ENCODE data around the gene AFP.

AFP gene

DNA sequence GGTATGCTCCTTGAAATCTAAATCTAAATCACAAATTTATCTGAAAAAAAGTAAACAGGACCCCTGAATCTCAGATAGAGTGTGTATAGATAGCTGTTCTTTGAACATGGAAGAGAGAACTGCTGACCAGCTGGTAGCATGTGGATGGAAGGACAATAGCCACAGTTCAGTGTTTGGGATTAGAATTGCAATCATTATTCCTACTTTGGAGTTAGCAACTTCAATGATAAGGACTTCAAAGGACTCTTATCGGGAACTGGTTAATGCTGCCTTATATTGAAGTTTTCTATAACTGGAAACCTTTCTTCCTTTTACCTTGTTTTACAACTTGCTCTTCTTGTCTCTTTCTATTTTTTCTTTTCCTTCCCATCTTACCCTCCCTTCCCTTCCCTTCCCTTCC is 50.5 kb downstream of the AFP start:
- H3K9ac ChIP-seq (ENCODE audit: low read length), result no peak overlapping the region
- no peaks in the 10 kb centered on the region for H3K36me3 ChIP-seq (ENCODE audit: low read length)
- H2AFZ ChIP-seq (ENCODE audit: low read depth, low read length, severe bottlenecking), result no peak overlapping the region
- no peak for TF ChIP-seq EZH2phosphoT487 (conservative IDR thresholded peaks at IDR 0.05; ENCODE audit: low read length)
- TF ChIP-seq, protein P1, sequence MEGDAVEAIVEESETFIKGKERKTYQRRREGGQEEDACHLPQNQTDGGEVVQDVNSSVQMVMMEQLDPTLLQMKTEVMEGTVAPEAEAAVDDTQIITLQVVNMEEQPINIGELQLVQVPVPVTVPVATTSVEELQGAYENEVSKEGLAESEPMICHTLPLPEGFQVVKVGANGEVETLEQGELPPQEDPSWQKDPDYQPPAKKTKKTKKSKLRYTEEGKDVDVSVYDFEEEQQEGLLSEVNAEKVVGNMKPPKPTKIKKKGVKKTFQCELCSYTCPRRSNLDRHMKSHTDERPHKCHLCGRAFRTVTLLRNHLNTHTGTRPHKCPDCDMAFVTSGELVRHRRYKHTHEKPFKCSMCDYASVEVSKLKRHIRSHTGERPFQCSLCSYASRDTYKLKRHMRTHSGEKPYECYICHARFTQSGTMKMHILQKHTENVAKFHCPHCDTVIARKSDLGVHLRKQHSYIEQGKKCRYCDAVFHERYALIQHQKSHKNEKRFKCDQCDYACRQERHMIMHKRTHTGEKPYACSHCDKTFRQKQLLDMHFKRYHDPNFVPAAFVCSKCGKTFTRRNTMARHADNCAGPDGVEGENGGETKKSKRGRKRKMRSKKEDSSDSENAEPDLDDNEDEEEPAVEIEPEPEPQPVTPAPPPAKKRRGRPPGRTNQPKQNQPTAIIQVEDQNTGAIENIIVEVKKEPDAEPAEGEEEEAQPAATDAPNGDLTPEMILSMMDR (IDR thresholded peaks at IDR 0.05; ENCODE audit: insufficient read depth, low read length, poor library complexity, severe bottlenecking), result no peak
- H4K20me1 ChIP-seq (ENCODE audit: low read depth, low read length), result no peaks in the 10 kb centered on the region
- H3K9me3 ChIP-seq (ENCODE audit: insufficient read depth, low read length), result no peaks in the 10 kb centered on the region
- no peaks in the 10 kb centered on the region for H3K79me2 ChIP-seq (ENCODE audit: insufficient read depth, low read length)
- no peak overlapping the region for H3K4me2 ChIP-seq (ENCODE audit: low read depth, low read length, poor library complexity, severe bottlenecking)
- H3K4me3 ChIP-seq (ENCODE audit: insufficient read depth, low read length, poor library complexity, severe bottlenecking), result no peak overlapping the region
- H3K27me3 ChIP-seq (ENCODE audit: low read length), result no peaks in the 10 kb centered on the region
- no peaks in the 10 kb centered on the region for H3F3A ChIP-seq (ENCODE audit: insufficient read depth)
- H3K9me2 ChIP-seq (replicated peaks; ENCODE audit: insufficient read depth, low read length), result no peaks in the 10 kb centered on the region
- H3K27ac ChIP-seq (ENCODE audit: low read depth, low read length), result no peak overlapping the region

GRCh38 chr4:73487233-73487632 is 51.2 kb downstream of the AFP start:
- no peaks in the 10 kb centered on the region for H3K27me3 ChIP-seq (ENCODE audit: low read length)
- no peak overlapping the region for H3K27ac ChIP-seq (ENCODE audit: low read depth, low read length)
- no peaks in the 10 kb centered on the region for H3K9me2 ChIP-seq (replicated peaks; ENCODE audit: insufficient read depth, low read length)
- no peaks in the 10 kb centered on the region for H3K79me2 ChIP-seq (ENCODE audit: insufficient read depth, low read length)
- no peaks in the 10 kb centered on the region for H3K9me3 ChIP-seq (ENCODE audit: insufficient read depth, low read length)
- H3K9ac ChIP-seq (ENCODE audit: low read length), result no peak overlapping the region
- no peak overlapping the region for H3K4me3 ChIP-seq (ENCODE audit: insufficient read depth, low read length, poor library complexity, severe bottlenecking)
- H3F3A ChIP-seq (ENCODE audit: insufficient read depth), result no peaks in the 10 kb centered on the region
- H3K36me3 ChIP-seq (ENCODE audit: low read length), result no peaks in the 10 kb centered on the region
- no peaks in the 10 kb centered on the region for H4K20me1 ChIP-seq (ENCODE audit: low read depth, low read length)
- no peak for TF ChIP-seq EZH2phosphoT487 (conservative IDR thresholded peaks at IDR 0.05; ENCODE audit: low read length)
- TF ChIP-seq, protein P1 (IDR thresholded peaks at IDR 0.05; ENCODE audit: insufficient read depth, low read length, poor library complexity, severe bottlenecking), result no peak
- H2AFZ ChIP-seq (ENCODE audit: low read depth, low read length, severe bottlenecking), result no peak overlapping the region
- H3K4me2 ChIP-seq (ENCODE audit: low read depth, low read length, poor library complexity, severe bottlenecking), result no peak overlapping the region

DNA sequence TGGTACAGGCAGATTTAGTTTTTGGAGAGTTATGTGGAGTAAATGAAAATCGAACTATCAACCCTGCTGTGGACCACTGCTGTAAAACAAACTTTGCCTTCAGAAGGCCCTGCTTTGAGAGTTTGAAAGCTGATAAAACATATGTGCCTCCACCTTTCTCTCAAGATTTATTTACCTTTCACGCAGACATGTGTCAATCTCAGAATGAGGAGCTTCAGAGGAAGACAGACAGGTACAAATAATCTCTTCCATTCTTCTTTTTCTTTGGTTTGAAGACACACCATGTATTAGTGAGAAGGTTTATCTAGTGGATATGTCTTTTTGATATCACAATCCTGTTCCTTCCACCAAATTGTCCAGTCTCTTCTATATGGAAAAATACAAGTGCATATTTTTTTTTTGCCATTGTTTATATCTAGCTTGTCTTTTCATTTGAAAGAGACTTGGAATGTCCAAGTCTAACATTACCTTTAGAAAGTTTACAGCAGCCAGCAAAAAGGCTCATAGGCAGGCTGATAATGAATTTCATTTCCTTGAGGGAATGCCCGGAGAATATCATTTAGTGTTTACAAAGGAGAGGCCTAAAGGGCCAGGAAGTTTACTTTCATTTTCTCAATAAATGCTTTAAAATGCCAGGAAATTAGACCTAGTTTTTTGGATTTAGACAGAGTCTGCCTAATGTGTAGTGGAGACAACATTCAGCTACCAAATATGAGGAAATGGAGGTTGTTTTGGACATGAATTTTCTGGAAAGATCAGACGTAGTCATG is 64.2 kb downstream of the AFP start:
- Histone ChIP-seq H2AFZ (ENCODE audit: low read depth, low read length, severe bottlenecking) (no peak overlapping the region), H3K27ac (ENCODE audit: low read depth, low read length) (no peak overlapping the region), H3K9me3 (ENCODE audit: insufficient read depth, low read length) (no peaks in the 10 kb centered on the region), H3F3A (ENCODE audit: insufficient read depth) (no peaks in the 10 kb centered on the region), H3K36me3 (ENCODE audit: low read length) (no peaks in the 10 kb centered on the region), H3K9ac (ENCODE audit: low read length) (no peak overlapping the region), H4K20me1 (ENCODE audit: low read depth, low read length) (no peaks in the 10 kb centered on the region), H3K27me3 (ENCODE audit: low read length) (no peaks in the 10 kb centered on the region), H3K79me2 (ENCODE audit: insufficient read depth, low read length) (no peaks in the 10 kb centered on the region), H3K9me2 (replicated peaks; ENCODE audit: insufficient read depth, low read length) (no peaks in the 10 kb centered on the region), H3K4me3 (ENCODE audit: insufficient read depth, low read length, poor library complexity, severe bottlenecking) (no peak overlapping the region), H3K4me2 (ENCODE audit: low read depth, low read length, poor library complexity, severe bottlenecking) (no peak overlapping the region)
- TF ChIP-seq, protein P1 (IDR thresholded peaks at IDR 0.05; ENCODE audit: insufficient read depth, low read length, poor library complexity, severe bottlenecking), result no peak
- TF ChIP-seq EZH2phosphoT487 (conservative IDR thresholded peaks at IDR 0.05; ENCODE audit: low read length), result no peak
